Head of caudate nucleus (tissue), 42 donors: ENCODE results near the gene CHST8.
"Not testable (repeated sequence)": the region's sequence is repeated elsewhere in the genome, so short reads cannot be mapped to it uniquely, and the experiment has no call there.

Source experiments
- DNase-seq, 42 donors: peaks; one replicate each; pipeline versions ENCODE4 v3.0.0 to v3.0.0-alpha.2; 2020 to 2021; ENCODE audit warnings: mixed read lengths in 7 of 42
- intact Hi-C: fragments of 100-400 bp; cut with DNase I; formaldehyde crosslinking; loops from one replicate; pipeline ENCODE4 v1.15.0; 2022

Gene CHST8

DNA sequence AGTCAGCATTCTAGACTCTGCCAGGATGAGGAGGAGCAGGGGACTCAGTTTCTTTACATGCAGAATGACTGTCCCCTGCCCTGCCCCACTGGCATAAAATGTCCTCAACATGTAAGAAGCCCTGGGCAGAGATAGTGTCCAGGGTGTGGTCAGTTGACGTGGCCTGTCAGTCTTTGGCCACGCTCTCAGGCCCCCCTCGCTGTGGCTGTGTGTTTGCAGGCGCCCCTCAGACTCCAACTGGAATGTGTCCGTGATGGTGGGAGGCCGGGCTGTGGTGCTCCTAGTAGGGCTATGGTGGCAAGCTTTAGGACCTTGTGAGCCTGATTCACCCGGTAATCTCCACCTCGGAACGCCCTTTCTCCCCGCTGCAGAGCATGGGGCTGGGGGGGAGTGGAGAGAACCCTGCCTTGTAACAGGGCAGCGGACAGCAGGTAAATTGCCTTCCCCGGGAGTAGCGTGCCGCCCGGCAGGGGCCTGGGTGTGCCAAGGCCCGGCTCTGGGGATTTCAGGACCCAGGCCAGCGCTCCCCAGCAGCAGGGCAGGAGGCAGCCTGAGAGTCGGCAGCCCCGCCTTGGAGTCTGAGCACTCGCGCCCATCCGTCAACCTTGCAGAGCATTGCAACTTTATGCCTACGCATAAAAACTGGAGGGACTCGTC is 62.3 kb downstream of the CHST8 start:
- DNase-seq: peak in 15 of 42 donors; percentile 7 to 48 (median 20)

DNA sequence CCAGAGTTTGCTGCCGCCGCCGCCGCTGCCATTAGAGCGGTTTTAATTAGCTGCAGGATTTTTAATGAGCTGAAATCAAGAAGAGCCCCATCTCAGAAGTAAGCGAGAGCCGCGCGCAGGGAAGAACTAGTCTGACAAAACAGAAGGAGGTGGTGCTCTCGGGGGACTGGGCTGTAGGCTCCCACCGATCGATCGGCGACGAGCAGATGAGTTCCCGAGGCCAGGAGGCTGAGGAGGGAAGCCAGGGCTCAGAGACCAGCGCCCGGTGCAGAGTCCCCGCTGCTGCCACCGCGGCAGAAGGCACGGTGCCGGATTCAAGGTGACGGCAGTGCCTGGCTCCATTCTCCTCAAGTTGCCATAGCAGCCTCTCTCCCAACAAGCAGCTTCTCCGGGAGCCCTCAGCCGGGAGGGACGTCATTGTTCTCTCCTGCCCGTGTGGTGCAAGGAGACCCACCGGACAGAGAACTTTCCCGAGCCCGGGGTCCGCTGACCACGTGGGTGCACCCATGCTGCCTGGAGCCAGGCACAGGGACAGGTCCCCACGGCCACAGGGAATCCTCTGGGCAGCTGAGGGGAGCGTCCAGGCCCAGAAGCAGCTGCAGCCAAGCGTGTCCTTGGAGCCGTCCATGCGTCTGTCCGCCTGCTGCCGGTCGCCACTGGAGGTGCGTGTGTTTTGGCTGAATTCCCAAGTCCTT is 62.9 kb downstream of the CHST8 start:
- DNase-seq: peak in 24 of 42 donors; percentile 4 to 48 (median 20)
- intact Hi-C loops: no loop called here

More for the DNA sequence above, 62.3 kb downstream of the CHST8 start:
- intact Hi-C loops: no loop called here

DNA sequence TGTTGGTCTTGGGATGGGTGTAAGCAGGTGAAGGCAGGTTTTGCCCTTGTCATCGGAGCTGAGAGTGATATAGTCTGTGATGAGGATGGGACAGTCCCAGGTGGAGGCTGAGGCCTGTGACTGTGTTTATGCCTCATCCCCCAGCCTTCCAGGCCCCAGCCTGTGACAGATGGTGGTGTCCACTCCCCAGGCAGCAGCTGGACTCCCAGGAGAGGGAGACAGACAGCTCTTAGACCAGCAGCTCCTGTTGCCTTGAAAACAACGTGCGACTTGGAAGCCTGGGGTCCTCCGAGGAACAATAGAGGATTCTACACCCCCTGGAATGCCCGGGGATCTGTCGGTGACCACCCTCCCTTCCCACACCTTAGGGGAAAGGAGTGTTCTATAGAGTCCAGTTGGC is 63.8 kb downstream of the CHST8 start:
- DNase-seq: peak in 7 of 42 donors; percentile 1 to 26 (median 6)
- intact Hi-C loops: no loop called here

DNA sequence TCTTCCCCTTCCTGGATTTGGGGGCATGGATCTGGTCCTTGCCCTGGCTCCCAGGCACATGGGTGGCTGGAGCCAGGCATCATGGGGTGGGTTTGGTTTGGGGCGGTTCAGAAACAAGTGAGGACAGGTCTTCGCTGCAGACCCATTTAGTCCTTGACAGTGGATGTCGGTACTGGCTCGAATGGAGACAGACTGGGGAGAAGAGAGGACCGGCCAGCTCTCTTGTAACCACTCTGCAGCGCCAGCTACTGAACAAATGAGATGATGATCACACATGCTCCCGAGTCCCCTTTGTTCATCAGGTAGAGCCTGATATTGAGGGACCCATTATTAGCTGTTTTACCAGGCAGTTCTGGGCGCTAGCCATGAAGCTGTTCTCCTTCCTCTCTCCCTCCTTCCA is 64.5 kb downstream of the CHST8 start:
- intact Hi-C loops: no loop called here
- peak in 5 of 42 donors; percentile 2 to 39 (median 6) for DNase-seq

DNA sequence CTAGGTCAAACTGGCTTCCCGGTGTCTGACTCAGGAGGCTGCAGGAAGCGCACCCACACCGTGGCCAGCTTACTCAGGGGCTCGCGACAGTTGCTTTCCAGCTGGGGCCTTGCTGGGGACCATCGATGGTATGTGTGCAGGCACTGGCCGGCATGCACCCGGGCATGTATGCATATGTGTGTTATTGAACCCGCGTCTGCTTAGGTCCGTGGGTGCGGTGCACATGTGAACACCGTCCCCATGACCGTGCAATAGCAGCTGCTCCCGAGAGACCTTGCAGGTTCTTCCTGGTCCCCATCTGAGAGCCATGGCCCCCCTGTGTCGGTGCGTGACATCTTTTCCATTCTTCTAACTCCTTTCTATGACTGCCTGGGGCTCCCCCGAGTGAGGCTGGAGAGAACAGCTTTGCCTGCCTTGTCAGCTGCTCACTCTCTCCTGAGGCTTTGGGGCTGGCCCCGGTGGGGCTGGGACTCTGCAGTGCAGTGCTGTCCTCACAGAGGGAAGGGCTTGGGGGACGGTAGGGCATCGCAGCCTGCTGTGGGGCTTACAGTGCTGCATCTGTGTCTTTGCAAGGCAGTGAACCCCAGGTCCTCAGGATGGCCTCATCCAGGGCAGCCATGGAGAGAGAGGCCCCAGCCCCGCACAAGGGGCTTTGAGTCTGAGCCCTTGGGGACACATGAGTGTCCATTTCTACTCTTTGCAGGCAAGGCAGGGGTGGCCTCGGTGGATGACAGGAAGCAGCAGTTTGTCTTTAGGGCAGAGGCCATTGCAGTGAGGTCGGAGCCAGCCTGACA is 65.1 kb downstream of the CHST8 start:
- intact Hi-C loops: no loop called here
- DNase-seq: peak in 5 of 42 donors; percentile 0 to 39 (median 22)

DNA sequence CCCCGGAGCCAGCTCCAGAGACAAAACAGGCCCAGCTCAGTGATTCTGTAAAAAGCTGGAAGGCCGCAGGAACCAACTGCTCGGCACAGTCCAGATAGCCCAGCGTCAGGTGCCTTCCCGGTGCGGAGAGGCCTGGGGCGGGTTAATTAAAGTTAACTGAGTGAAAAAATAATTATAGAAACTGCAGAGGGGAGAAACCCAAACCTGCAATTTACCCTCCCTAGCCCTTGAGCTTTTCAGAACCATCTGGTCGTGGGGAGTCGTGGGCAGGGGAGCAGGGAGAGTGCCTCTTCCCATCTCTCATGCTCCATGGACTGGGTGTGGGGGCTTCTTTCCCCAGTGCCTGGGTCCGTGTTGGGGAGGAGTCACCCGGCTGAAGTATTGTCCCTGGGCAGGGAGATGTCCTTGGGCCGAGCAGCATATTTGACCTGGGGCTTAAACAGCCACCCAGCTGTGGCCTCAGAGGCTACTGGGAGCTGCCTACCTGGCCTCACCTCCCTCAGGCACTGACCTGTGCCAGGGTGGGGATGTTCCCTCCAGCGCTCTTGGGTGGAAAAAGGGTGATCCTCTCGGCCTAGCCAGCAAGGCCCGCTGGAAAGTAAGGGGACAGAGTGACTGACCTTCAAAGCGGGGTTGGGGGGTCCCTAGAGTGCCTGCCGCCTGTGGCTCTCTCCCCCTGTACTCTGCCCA is 65.9 kb downstream of the CHST8 start:
- intact Hi-C loops: no loop called here
- peak in 3 of 42 donors; percentile 2 to 23 (median 23) for DNase-seq

DNA sequence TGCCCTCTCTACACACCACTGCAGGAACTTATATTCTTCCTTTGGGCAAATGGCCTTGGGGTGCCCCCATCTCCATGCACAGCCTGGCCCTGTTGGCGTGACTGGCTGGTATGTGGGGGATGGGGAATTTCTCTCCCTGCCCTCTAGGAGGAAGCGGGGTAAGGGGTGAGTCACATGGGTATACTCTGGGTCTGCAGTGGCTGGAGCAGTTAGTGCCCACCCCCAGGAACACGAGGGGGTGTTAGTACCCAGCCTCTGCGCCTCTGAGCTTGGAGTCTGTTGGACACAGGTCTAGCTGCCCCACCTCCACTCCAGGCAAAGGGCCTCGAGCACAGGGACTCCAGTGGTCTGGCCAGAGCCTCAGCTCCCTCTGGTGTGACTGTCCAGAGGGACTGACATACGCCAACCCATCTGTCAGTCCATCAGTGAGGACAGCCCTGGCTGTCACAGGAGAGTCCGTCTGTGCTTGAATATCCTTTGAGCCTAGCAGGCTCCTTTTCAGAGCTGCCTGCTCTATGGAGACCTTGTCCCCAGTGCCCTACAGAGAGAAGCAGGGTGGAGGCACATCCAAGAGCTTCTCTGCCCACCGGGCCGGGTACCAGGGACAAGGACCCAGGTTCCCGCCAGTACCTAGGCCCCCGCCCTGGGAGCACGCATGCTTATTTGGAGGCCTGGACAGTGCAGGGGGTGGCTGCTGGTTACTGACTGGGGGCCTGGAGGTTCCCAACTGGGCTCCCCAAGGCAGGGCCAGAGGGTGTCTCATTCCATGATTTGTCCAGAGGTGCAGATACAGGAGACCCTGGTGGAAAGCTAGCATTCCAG is 66.6 kb downstream of the CHST8 start:
- DNase-seq: peak in 5 of 42 donors; percentile 1 to 25 (median 12)
- intact Hi-C loops: no loop called here

DNA sequence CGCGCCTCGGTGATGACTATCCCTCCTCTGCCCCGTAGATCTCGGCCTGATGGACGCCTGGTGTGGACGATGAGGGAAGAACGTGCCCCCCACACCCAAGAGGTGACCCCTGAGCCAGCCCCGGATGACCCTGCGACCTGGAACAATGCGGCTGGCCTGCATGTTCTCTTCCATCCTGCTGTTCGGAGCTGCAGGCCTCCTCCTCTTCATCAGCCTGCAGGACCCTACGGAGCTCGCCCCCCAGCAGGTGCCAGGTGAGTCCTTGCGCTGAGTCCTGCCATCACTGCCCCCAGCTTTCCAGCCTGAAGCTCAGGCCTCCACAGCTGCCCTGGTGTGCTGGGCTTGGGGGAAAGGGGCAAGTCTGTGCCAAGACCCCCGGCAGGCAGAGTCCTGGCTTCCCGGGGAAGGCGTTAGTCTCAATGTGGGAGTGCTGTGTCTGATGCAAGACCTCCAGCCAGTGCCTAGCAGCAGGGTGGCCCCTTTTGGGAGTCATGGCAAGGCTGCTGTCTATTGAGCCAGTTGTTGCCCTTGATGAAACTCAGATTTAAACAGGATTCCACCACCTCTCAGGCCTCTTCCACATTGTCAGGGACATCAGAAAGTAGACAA is 67.5 kb downstream of the CHST8 start:
- intact Hi-C loops: no loop called here
- DNase-seq: peak in 5 of 42 donors; percentile 6 to 21 (median 13)

DNA sequence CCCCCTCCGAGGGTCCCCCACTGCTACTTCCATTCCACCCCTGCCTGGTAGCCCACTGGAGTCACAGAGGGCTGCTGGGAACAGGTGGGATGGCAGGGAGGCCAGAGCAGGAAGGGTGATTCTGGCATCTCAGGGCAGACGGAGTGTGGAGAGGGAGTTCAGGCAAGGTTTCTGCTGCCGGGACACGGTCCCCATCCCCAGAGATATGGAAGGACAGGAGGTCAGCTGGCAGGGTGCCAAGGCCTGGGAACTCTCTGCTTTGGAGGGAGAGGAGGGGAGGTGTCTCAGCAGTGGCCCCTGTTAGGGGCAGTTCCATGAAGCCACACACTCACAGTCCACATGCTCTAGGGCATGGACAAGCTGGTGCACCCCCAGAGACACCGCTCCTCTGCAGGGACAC is 68.1 kb downstream of the CHST8 start:
- DNase-seq: peak in 4 of 42 donors; percentile 3 to 44 (median 16)
- intact Hi-C loops: no loop called here

DNA sequence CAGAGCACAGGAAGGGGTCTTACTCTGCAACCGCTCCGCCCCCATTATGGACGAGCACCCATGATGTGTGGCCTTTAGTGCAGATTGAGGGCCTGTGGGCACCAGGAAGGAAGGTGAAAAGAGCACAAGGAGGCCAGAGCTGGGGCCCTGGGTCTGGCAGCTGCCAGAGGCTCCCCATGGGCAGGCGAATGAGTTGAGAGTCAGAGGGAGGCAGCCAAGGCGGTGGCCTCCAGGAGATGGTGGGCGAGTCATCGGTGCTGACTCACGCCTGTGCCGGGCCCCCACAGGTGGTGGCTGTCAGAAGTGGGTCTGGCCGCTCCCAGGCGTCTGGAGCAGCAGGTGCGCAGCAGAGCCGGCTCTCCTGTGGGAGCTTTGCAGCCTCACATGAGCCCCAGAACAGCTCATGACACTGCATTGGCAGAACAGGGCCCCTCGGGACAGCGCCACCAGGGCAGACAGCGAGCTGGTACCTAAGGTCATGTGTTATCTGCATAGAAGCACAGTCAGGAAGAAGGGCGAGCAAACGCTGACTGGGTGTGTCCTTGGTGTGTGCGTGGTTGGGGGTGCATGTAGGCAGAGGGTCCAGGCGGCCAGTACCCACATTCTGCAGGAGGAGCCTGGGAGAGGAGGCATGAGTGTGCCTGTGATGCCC is 68.8 kb downstream of the CHST8 start:
- DNase-seq: peak in 9 of 42 donors; percentile 7 to 53 (median 25)
- intact Hi-C loops: no loop called here

DNA sequence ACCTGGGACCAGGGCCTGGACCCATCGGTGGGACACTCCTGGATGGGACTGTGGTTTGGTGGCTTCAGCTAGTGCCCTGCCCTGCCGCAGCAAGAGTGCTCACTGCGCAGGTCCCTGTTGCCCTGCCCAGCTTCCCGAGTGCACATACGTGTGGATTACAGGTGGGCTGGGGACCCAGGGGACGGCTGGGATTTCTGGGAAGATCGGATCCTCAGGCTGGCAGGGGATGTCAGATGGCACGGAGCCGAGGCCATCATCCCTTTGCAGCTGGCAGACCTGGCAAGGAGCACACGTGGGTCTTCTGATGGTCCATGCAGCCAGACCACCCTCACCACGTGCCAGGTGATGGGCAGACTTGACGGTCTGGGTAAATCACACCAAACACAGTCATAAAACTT is 69.3 kb downstream of the CHST8 start:
- DNase-seq: peak in 1 of 42 donors; percentile 20
- intact Hi-C loops: no loop called here

DNA sequence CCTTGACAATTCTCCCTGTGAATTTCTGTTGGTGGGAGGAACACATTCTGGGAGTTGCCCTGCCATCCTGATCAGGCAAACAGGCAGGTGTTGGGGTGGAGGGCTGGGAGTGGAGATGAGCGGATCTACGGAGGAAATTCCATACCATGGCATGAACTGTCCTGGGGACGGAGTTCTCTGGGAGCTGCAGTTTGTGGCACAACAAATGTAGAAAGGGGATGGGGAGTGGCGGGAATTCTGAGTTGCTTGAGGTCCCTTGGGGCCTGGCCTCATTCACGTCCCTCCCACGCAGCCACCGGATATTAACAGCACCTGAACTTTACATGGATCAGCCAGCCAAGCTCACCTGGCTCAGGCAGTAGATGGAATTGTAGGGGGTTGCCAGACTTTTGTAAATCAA is 70.0 kb downstream of the CHST8 start:
- peak in 3 of 42 donors; percentile 2 to 37 (median 22) for DNase-seq

DNA sequence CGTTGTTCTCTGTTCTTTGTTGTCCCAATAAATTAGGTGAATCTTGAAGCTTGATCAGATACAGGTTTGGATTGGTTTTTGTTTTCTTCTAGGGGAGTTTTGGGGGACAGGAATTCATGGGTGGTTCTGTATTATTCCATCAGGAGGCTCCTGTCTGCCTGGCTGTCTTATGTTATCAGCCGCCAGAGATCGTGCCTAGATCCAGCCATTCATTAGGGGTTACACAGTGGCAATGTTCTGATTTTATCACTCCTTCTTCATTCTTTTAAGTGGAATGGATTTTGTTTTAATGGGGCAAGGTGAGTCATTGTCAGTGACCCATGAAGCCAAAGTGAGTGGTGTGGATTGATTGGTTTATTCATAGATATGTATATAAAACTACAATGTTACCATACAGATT is 71.9 kb downstream of the CHST8 start:
- intact Hi-C loops: no loop called here

More for the DNA sequence above, 70.0 kb downstream of the CHST8 start:
- intact Hi-C loops: no loop called here

DNA sequence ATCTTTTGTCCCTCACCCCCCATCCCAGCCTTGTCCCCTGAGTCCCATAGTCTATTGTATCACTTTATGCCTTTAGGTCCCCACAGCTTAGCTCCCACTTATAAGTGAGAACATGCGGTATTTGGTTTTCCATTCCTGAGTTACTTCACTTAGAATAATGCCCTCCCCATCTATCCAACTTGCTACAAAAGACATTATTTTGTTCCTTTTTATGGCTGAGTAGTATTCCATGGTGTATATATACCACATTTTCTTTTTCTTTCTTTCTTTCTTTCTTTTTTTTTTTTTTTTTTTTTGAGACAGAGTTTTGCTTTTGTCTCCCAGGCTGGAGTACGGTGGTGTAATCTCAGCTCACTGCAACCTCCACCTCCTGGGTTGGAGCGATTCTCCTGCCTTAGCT is 73.8 kb downstream of the CHST8 start:
- DNase-seq, intact Hi-C loops: not testable (repeated sequence)

More for the DNA sequence above, 71.9 kb downstream of the CHST8 start:
- no peak for DNase-seq

DNA sequence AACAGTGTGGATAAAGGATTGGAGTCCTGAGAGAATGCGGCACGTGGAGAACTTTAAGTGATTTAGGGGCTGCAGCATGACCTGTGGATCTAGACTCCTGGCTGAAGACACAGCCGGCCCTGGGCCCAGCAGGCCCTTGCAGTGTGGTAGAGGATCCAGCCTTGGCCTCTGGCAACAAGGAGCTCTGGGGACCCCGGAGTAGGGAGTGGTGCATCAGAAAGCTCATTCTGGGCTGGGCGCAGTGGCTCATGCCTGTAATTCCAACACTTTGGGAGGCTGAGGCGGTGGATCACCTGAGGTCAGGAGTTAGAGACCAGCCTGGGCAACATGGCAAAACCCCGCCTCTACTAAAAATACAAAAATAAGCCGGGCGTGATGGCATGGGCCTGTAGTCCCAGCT is 76.0 kb downstream of the CHST8 start:
- intact Hi-C loops: no loop called here
- DNase-seq: no peak

DNA sequence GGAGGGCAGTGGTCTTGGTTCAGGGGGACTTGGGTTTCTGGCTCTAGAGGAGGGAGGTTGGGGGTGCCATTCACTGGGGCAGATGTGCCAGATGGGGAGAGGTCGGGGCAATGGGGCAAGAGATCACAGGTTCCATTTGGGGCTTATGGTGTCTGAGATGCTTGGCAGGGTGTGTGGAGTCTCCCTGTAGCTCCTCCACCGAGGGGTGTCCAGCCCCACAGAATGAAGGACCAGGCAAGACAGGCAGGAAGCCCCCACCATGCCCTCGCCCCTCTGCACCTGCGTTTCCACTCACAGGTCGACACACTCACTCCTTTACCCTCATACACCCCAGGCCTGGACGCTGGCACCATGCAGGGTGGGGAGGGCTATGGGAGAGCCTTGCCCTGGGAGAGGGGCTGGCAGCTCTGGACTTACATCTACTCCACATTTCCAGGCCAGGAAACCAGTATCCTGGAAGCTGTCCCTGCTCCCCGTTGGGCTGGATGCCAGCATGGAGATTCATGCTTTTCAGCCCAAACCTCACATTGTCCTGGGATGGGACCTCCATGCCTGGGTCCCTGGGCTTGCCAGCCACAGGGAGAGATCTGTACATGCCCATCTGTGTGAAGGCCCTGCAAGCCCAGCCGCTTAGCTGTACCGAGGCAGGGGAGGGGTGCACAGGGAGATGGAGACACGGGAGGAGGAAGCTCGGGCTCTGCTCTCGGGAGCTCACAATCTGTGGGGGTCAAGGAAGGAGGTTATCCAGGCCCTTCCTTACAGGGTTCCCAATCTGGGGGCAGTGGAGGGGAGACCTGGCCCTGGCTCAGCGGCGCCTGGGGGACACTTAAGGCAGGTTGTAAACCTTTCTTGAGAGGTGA is 77.1 kb downstream of the CHST8 start:
- intact Hi-C loops: no loop called here
- DNase-seq: no peak
